Stimulated activated CD4-positive, alpha-beta T cell treated with anti-CD3 and anti-CD28 coated beads, TNF-alpha, amount 100 ng/mL, for 24 hours (primary cell): ENCODE results near the gene CLCF1.

Source experiments
- DNase-seq, 3 experiments: peaks; one replicate each; pipeline ENCODE4 v3.0.0-alpha.2; 2020; ENCODE audit warnings: low read depth in 3 of 3

CLCF1 gene

GRCh38 chr11:67374571-67375281, 1.3 kb upstream of the CLCF1 start:
- DNase-seq: no peak

- peak in 1 of 3 experiments; percentile 44 for DNase-seq
These were observed 511 bp upstream of the CLCF1 start for GRCh38 chr11:67373648-67374570.

- DNase-seq: no peak
These were observed 941 bp downstream of the CLCF1 start for GRCh38 chr11:67372321-67372992.

GRCh38 chr11:67371911-67372320, 1.5 kb downstream of the CLCF1 start:
- no peak for DNase-seq

GRCh38 chr11:67371189-67371910, 2.0 kb downstream of the CLCF1 start:
- DNase-seq: no peak

- no peak for DNase-seq
These were observed 2.9 kb downstream of the CLCF1 start for GRCh38 chr11:67370351-67371076.

- no peak for DNase-seq
These were observed 3.6 kb downstream of the CLCF1 start for GRCh38 chr11:67369801-67370284.

GRCh38 chr11:67369275-67369674, 4.1 kb downstream of the CLCF1 start:
- no peak for DNase-seq

- no peak for DNase-seq
These were observed 4.8 kb downstream of the CLCF1 start for GRCh38 chr11:67368621-67369020.

GRCh38 chr11:67367761-67368227, 5.6 kb downstream of the CLCF1 start:
- no peak for DNase-seq

- DNase-seq: no peak
These were observed 6.2 kb downstream of the CLCF1 start for GRCh38 chr11:67366961-67367760.

- DNase-seq: no peak
These were observed 6.9 kb downstream of the CLCF1 start for GRCh38 chr11:67366546-67366945.

GRCh38 chr11:67365736-67366444, 7.5 kb downstream of the CLCF1 start:
- DNase-seq: no peak

- DNase-seq: no peak
These were observed 8.3 kb downstream of the CLCF1 start for GRCh38 chr11:67364783-67365722.

- DNase-seq: no peak
These were observed 9.2 kb downstream of the CLCF1 start for GRCh38 chr11:67364169-67364568.

GRCh38 chr11:67357831-67358670, 15.3 kb downstream of the CLCF1 start:
- no peak for DNase-seq
